GM12874 (cell line): ENCODE measurements around the gene PARP11.

ENCODE experiments used
- TF ChIP-seq, protein P1 (sequence below): IDR thresholded peaks from 2 replicates; pipeline ENCODE4 v1.5.1; 2011; ENCODE audit warnings: low read depth, mild to moderate bottlenecking, control low read depth, low read length, moderate library complexity; ENCODE audit not compliant: insufficient read depth

Gene PARP11, protein sequence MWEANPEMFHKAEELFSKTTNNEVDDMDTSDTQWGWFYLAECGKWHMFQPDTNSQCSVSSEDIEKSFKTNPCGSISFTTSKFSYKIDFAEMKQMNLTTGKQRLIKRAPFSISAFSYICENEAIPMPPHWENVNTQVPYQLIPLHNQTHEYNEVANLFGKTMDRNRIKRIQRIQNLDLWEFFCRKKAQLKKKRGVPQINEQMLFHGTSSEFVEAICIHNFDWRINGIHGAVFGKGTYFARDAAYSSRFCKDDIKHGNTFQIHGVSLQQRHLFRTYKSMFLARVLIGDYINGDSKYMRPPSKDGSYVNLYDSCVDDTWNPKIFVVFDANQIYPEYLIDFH

DNA sequence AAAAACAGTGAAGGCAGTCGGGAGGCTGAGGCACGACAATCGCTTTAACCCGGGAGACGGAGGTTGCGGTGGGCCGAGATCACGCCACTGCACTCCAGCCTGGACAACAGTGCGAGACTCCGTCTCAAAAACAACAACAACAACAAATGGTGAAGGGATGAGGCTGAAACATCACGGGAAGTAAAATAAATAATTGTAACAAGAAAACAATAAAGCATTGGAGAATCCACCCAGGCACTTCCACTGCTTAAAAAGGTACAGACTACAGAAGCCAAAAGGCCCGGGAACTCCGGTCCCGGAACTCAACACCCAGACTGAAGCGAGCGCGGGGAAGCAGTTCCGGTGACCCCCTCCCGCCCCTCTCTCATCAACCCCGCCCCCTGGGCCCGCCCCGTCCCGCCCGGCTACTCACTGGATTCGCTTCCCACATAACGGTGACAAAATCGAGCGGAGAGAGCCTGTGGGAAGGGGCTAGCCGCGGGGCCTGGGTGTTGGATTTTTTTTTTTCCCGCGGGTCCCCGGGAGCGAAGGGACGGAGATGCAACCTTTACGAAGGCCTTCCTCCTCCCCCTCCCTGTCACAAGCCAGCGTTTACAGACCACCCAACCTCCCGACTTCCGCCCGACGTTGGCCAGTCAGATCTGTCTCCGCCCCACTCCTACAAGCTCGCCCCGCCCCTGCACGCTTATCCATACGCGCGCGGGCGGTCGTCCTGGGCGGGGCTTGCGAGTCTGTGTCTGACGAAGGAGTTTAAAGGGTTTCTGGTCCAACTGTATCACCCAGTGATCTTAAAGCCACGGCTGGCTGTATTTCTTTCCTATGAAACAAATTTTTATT, at the start of gene PARP11:
PARP11 (minus strand) TSS at position 600 of the 837 bp plus-strand sequence; CDS start at position 430, 170 bp downstream.
- TF ChIP-seq, protein P1, sequence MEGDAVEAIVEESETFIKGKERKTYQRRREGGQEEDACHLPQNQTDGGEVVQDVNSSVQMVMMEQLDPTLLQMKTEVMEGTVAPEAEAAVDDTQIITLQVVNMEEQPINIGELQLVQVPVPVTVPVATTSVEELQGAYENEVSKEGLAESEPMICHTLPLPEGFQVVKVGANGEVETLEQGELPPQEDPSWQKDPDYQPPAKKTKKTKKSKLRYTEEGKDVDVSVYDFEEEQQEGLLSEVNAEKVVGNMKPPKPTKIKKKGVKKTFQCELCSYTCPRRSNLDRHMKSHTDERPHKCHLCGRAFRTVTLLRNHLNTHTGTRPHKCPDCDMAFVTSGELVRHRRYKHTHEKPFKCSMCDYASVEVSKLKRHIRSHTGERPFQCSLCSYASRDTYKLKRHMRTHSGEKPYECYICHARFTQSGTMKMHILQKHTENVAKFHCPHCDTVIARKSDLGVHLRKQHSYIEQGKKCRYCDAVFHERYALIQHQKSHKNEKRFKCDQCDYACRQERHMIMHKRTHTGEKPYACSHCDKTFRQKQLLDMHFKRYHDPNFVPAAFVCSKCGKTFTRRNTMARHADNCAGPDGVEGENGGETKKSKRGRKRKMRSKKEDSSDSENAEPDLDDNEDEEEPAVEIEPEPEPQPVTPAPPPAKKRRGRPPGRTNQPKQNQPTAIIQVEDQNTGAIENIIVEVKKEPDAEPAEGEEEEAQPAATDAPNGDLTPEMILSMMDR, result no peak

DNA sequence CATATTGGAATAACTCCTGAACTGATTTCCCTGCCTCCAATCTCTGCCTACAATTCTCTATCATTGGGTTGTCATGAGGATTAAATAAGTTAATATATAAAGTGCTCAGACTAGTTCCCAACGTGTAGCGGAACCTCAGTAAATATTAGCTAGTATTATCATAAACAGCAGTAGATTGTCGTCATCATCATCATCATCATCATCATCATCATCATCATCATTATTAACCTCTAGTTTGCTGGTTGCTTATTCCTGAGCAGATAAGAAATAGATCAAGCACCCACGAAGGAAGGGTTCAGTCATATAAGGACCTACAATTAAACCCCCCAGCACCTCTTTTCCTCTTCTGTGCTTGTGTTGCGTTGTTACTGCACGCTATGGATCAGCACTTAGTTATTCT, 48.8 kb upstream of the PARP11 start:
- TF ChIP-seq, protein P1, result no peak

DNA sequence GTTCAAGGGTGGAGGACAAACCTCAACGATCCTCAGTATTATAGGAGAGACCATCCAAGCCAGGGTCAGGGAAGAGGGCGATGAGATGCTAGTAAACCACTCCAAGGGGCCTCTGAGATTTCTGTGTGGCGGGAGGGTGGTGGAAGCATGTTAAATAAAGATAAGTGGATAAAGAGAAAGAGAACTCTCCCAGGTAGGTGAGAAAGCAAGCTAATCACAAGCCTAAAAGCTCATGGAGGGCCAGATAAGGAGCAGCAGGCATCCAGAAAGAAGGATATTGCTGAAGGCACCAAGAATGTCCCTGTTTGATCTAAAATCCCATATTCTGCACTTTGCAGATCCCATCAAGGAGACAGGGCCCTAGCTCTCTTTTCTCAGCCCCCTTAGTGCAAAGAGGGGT, 48.3 kb upstream of the PARP11 start:
- TF ChIP-seq, protein P1, result no peak

DNA sequence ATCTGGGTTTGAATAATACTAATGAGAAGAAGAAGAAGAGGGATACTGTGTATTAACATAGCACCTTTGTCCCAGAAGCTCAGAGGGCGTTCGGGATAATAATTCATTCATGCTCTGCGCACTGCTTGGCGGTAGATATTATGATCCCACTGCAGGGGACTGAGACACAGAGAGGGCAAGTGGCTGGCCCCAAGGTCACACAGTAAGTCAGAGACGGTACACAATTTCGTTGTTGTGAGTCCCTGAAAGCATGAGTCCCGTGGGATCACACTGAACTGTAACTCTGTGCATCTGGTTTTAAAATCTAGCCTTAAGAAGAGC, 47.9 kb upstream of the PARP11 start:
- TF ChIP-seq, protein P1, result no peak

DNA sequence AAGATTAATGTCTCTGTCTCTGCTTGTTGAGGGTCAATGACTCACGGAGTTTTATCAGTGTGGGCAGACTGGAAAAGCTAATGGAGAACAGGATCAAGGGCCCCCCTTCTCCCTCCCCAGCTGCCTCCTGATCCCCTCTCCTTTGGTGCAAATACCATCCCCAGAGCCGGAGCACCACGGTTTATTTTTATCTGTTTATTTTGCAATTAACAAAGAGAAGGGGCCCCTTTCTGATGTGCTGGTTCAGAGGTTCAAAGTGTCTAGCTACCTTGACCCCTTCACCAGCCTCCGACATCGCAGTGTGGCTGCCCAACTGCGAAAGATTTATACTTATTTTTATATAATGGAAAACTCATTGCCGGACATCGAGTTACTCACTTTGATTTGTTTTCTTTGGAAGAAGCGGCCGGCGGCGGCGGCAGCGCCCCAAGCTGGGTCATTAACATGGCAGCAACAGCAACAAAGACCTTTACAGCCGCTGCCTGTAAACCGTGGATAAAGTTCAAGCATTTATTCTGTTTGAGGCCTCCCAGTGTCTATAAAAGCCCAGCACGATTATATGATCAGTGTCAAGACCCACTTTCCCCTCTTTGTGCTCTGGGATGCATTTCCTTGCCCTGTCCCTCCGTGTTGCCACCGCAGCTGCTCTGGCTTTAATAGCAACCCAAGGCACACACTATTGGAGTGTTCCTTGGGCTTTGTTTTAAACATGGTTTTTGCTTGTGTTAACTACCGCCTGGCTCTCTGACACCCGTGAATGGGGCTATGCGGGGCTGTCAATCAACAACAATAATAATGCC, 47.4 kb upstream of the PARP11 start:
- TF ChIP-seq, protein P1, result no peak

DNA sequence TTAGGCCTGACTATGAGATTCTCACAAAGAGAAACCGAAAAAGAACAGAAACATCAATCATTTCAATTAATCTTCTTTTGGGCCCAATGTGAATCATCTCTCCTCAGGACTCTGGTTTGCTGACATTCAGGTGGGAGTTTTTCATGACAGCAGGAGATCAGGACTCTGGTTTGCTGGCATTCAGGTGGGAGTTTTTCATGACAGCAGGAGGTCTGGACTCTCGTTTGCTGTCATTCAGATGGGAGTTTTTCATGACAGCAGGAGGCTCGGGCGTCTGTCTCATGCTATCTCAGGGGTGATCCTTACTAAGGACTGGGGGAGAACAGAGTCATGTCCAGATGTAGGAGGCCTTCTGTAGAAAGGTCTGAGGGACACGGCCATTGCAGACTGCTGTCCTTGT, 40.1 kb upstream of the PARP11 start:
- TF ChIP-seq, protein P1, result no peak

DNA sequence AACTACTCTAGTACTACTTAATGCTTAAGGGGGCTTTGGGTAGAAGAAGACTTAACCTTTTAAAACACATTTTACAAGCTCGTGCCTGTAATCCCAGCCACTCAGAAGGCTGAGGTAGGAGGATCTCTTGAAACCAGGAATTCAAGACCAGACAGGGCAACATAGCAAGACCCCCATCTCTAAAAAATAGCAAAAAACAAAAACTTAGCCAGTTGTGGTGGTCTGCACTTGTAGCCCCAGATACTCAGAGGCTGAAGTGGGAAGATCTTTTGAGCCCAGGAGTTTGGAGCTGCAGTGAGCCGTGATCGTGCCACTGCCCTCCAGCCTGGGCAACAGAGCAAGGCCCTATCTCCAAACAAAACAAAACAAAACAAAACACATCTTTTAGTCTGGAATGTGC, 39.7 kb upstream of the PARP11 start:
- TF ChIP-seq, protein P1, result no peak
